Measurements from ENCODE around the gene KDM2A. TPM values are rescaled to one million over a fixed set of nuclear protein-coding genes. Genes with fewer than 3 reads are reported as not detected.

Gene KDM2A
- total and polyA plus RNA-seq, 2 experiments from 2014 or later, result 25.0 to 54.1 TPM

DNA sequence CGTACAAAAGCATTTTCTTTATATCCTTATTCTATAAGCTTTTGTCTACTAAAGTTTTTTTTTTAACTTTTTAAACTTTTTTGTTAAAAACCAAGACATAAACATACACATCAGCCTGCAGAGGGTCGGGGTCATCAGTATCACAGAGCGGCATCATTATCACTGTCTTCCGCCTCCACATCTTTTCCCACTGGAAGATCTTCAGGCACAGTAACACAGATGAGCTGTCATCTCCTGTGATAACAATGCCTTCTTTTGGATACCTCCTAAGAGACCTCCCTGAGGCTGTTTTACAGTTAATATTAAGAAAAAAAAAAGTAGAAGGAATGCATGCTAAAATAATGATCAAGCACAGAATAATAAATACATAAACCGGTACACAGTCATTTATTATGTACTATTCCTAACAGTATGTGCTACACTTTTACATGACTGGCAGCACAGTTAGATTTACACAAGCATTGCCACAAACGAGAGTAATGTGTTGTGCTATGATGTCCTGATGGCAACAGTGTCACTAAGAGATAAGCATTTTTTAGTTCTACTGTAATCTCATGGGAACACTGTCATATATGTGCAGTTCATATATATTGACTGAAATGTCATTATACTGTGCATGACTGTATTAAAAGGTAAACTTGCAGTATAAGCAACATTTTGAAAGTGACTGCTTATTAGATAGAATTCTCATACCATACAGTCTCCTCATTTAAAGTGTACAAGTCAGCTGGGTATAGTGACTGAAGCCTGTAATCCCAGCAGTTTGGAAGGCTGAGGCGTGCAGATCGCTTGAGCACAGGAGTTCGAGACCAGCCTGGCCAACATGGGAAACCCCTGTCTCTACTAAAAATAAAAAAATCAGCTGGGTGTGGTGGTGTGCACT lies 58.6 kb downstream of the KDM2A start:
- no peaks in the 10 kb centered on the region for H3K9me2 ChIP-seq (ENCODE audit: insufficient read depth)
- peaks cover 16% of the 10 kb centered on the region for H3K36me3 ChIP-seq (ENCODE audit: insufficient read depth)
- TF ChIP-seq ZNF114 (CRISPR knock-in tag; IDR thresholded peaks at IDR 0.05), result no peak
- TF ChIP-seq EZH2phosphoT487 (IDR thresholded peaks at IDR 0.05; ENCODE audit: unreplicated experiment), result no peak
- no peak for TF ChIP-seq POLR2AphosphoS5 (IDR thresholded peaks at IDR 0.05; ENCODE audit: low read depth)
- Mint-ChIP-seq H3K4me1 (no peaks in the 10 kb centered on the region), H3K36me3 (ENCODE audit: low read depth) (peaks cover 15% of the 10 kb centered on the region; the same call in 2 of the 3 replicates), H3K27ac (no peak overlapping the region), H3K4me3 (no peak overlapping the region), H3K9me3 (no peaks in the 10 kb centered on the region), H3K27me3 (ENCODE audit: insufficient read depth, low read depth, poor library complexity) (no peaks in the 10 kb centered on the region)
- no peak for DNase-seq (ENCODE audit: low spot score)
- H2AFZ ChIP-seq, result no peak overlapping the region
- peaks cover 67% of the 10 kb centered on the region for H3K79me2 ChIP-seq (replicated peaks; ENCODE audit: insufficient read depth)
- H3K4me1 ChIP-seq (ENCODE audit: insufficient read depth), result no peaks in the 10 kb centered on the region
- H3K27me3 ChIP-seq (ENCODE audit: insufficient read depth), result no peaks in the 10 kb centered on the region
- ATAC-seq, result no peak
- H3K4me2 ChIP-seq, result no peak overlapping the region
- no peak overlapping the region for H3K27ac ChIP-seq (ENCODE audit: low read depth)
- H4K20me1 ChIP-seq (replicated peaks; ENCODE audit: insufficient read depth), result peaks cover 22% of the 10 kb centered on the region
- no peaks in the 10 kb centered on the region for H3F3A ChIP-seq (replicated peaks; ENCODE audit: low read depth)
- no peak overlapping the region for H3K4me3 ChIP-seq

DNA sequence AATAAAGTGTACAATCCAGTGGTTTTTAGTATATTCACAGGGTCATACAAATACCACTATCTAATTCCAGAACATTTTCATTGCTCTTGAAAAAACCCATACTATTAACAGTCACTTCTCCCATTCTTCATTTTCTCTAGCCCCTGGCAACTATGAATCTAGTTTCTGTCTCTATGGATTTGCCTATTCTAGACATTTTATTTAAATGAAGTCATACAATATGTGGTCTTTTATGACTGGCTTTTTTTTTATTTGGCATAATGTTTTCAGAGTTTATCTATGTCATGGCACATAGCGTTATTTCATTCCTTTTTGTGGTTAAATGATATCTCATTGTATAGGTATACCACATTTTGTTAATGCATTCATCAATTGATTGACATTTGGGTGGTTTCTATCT lies 59.4 kb downstream of the KDM2A start:
- H3K4me3 ChIP-seq, result no peak overlapping the region
- no peaks in the 10 kb centered on the region for H3F3A ChIP-seq (replicated peaks; ENCODE audit: low read depth)
- Mint-ChIP-seq H3K36me3 (ENCODE audit: low read depth) (peaks cover 22% of the 10 kb centered on the region), H3K4me3 (no peak overlapping the region), H3K27ac (no peak overlapping the region), H3K4me1 (no peaks in the 10 kb centered on the region), H3K27me3 (ENCODE audit: insufficient read depth, low read depth, poor library complexity) (no peaks in the 10 kb centered on the region), H3K9me3 (no peaks in the 10 kb centered on the region)
- H3K79me2 ChIP-seq (replicated peaks; ENCODE audit: insufficient read depth), result peaks cover 60% of the 10 kb centered on the region
- H3K4me1 ChIP-seq (ENCODE audit: insufficient read depth), result no peaks in the 10 kb centered on the region
- no peaks in the 10 kb centered on the region for H3K27me3 ChIP-seq (ENCODE audit: insufficient read depth)
- no peak for ATAC-seq
- no peak overlapping the region for H2AFZ ChIP-seq
- peaks cover 16% of the 10 kb centered on the region for H3K36me3 ChIP-seq (ENCODE audit: insufficient read depth)
- H4K20me1 ChIP-seq (replicated peaks; ENCODE audit: insufficient read depth), result peaks cover 22% of the 10 kb centered on the region; the same call in 1 of the 2 replicates
- H3K9me2 ChIP-seq (ENCODE audit: insufficient read depth), result no peaks in the 10 kb centered on the region
- no peak overlapping the region for H3K4me2 ChIP-seq
- no peak for DNase-seq (ENCODE audit: low spot score)
- H3K27ac ChIP-seq (ENCODE audit: low read depth), result no peak overlapping the region
- TF ChIP-seq, protein P1, sequence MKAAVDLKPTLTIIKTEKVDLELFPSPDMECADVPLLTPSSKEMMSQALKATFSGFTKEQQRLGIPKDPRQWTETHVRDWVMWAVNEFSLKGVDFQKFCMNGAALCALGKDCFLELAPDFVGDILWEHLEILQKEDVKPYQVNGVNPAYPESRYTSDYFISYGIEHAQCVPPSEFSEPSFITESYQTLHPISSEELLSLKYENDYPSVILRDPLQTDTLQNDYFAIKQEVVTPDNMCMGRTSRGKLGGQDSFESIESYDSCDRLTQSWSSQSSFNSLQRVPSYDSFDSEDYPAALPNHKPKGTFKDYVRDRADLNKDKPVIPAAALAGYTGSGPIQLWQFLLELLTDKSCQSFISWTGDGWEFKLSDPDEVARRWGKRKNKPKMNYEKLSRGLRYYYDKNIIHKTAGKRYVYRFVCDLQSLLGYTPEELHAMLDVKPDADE (IDR thresholded peaks at IDR 0.05), result no peak
- TF ChIP-seq, protein P2, sequence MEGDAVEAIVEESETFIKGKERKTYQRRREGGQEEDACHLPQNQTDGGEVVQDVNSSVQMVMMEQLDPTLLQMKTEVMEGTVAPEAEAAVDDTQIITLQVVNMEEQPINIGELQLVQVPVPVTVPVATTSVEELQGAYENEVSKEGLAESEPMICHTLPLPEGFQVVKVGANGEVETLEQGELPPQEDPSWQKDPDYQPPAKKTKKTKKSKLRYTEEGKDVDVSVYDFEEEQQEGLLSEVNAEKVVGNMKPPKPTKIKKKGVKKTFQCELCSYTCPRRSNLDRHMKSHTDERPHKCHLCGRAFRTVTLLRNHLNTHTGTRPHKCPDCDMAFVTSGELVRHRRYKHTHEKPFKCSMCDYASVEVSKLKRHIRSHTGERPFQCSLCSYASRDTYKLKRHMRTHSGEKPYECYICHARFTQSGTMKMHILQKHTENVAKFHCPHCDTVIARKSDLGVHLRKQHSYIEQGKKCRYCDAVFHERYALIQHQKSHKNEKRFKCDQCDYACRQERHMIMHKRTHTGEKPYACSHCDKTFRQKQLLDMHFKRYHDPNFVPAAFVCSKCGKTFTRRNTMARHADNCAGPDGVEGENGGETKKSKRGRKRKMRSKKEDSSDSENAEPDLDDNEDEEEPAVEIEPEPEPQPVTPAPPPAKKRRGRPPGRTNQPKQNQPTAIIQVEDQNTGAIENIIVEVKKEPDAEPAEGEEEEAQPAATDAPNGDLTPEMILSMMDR (conservative IDR thresholded peaks at IDR 0.05; ENCODE audit: low read depth in 2 of 2), result no peak
- TF ChIP-seq JUNB (IDR thresholded peaks at IDR 0.05; ENCODE audit: unreplicated experiment) (no peak), EZH2 (IDR thresholded peaks at IDR 0.05; ENCODE audit: low read depth, unreplicated experiment) (no peak), NANOG (IDR thresholded peaks at IDR 0.05; ENCODE audit: borderline replicate concordance) (no peak), ZNF114 (CRISPR knock-in tag; IDR thresholded peaks at IDR 0.05) (no peak), ZNF331 (CRISPR knock-in tag; IDR thresholded peaks at IDR 0.05; ENCODE audit: low read depth) (no peak), EZH2phosphoT487 (IDR thresholded peaks at IDR 0.05; ENCODE audit: unreplicated experiment) (no peak), POLR2AphosphoS5 (IDR thresholded peaks at IDR 0.05; ENCODE audit: low read depth) (no peak)
- TF ChIP-seq, protein P3, sequence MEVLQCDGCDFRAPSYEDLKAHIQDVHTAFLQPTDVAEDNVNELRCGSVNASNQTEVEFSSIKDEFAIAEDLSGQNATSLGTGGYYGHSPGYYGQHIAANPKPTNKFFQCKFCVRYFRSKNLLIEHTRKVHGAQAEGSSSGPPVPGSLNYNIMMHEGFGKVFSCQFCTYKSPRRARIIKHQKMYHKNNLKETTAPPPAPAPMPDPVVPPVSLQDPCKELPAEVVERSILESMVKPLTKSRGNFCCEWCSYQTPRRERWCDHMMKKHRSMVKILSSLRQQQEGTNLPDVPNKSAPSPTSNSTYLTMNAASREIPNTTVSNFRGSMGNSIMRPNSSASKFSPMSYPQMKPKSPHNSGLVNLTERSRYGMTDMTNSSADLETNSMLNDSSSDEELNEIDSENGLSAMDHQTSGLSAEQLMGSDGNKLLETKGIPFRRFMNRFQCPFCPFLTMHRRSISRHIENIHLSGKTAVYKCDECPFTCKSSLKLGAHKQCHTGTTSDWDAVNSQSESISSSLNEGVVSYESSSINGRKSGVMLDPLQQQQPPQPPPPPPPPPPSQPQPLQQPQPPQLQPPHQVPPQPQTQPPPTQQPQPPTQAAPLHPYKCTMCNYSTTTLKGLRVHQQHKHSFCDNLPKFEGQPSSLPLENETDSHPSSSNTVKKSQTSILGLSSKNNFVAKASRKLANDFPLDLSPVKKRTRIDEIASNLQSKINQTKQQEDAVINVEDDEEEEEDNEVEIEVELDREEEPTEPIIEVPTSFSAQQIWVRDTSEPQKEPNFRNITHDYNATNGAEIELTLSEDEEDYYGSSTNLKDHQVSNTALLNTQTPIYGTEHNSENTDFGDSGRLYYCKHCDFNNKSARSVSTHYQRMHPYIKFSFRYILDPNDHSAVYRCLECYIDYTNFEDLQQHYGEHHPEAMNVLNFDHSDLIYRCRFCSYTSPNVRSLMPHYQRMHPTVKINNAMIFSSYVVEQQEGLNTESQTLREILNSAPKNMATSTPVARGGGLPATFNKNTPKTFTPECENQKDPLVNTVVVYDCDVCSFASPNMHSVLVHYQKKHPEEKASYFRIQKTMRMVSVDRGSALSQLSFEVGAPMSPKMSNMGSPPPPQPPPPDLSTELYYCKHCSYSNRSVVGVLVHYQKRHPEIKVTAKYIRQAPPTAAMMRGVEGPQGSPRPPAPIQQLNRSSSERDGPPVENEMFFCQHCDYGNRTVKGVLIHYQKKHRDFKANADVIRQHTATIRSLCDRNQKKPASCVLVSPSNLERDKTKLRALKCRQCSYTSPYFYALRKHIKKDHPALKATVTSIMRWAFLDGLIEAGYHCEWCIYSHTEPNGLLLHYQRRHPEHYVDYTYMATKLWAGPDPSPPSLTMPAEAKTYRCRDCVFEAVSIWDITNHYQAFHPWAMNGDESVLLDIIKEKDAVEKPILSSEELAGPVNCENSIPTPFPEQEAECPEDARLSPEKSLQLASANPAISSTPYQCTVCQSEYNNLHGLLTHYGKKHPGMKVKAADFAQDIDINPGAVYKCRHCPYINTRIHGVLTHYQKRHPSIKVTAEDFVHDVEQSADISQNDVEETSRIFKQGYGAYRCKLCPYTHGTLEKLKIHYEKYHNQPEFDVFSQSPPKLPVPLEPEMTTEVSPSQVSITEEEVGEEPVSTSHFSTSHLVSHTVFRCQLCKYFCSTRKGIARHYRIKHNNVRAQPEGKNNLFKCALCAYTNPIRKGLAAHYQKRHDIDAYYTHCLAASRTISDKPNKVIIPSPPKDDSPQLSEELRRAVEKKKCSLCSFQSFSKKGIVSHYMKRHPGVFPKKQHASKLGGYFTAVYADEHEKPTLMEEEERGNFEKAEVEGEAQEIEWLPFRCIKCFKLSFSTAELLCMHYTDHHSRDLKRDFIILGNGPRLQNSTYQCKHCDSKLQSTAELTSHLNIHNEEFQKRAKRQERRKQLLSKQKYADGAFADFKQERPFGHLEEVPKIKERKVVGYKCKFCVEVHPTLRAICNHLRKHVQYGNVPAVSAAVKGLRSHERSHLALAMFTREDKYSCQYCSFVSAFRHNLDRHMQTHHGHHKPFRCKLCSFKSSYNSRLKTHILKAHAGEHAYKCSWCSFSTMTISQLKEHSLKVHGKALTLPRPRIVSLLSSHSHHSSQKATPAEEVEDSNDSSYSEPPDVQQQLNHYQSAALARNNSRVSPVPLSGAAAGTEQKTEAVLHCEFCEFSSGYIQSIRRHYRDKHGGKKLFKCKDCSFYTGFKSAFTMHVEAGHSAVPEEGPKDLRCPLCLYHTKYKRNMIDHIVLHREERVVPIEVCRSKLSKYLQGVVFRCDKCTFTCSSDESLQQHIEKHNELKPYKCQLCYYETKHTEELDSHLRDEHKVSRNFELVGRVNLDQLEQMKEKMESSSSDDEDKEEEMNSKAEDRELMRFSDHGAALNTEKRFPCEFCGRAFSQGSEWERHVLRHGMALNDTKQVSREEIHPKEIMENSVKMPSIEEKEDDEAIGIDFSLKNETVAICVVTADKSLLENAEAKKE (CRISPR knock-in tag; IDR thresholded peaks at IDR 0.05), result no peak

All from GM23338 (cell line).